Astrocyte of the spinal cord (primary cell): Measurements from ENCODE around the gene MIER2.
"Not testable (repeated sequence)": the region's sequence is repeated elsewhere in the genome, so short reads cannot be mapped to it uniquely, and the experiment has no call there.

Source experiments
- DNase-seq: peaks from one replicate; pipeline ENCODE4 v3.0.0; 2011; ENCODE audit warnings: low read depth, low spot score
- H3K4me3 ChIP-seq: 2 replicates; pipeline ENCODE4 v1.5.1; 2011; ENCODE audit warnings: low read depth, mild to moderate bottlenecking, low read length, moderate library complexity
- CTCF ChIP-seq: IDR thresholded peaks from 2 replicates; pipeline ENCODE4 v1.5.1; 2012; ENCODE audit warnings: low read depth, mild to moderate bottlenecking, low read length, inconsistent platforms
- in situ Hi-C: cut with HindIII; loops from 2 replicates; pipeline ENCODE4 v1.10.0; 2017; ENCODE audit warnings: low sequenced_read_pairs

The MIER2 gene

GRCh38 chr19:389935-390289 lies 45.3 kb upstream of the MIER2 start:
- no peak for DNase-seq
- H3K4me3 ChIP-seq: no peak overlapping the region
- no peak for TF ChIP-seq CTCF
- in situ Hi-C loops: no loop called here

DNA sequence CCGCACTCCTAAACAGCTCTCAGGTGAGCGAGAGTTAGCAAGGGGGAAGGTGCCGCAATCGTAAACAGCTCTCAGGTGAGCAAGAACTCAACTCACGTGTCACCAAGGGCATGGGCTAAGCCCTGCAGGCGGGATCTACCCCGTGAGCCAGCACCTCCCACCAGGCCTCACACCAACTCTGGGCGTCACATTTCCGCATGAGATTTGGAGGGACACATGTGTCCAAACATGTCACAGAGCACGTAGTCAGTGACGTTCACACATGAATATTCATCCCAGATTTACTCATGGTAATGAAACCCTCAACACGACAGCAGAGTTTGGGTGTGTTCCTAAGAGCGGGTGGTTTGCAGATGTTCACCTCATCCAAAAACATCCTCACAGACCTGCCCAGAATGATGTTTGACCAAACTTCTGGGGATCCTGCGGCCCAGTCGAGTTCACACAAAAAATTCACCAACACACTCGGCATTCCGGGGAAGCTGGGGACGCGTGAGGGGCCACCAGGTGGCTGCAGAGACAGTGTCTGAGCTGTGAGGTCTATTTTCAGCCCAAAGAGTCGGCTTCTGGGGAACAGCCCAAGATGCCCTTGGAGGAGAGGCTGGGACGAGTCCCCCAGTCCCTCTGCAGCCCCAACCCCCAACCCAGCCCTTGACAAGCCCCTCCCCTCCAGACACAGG lies 44.8 kb upstream of the MIER2 start:
- H3K4me3 ChIP-seq: no peak overlapping the region
- TF ChIP-seq CTCF: no peak
- in situ Hi-C loops: no loop called here
- DNase-seq: no peak

DNA sequence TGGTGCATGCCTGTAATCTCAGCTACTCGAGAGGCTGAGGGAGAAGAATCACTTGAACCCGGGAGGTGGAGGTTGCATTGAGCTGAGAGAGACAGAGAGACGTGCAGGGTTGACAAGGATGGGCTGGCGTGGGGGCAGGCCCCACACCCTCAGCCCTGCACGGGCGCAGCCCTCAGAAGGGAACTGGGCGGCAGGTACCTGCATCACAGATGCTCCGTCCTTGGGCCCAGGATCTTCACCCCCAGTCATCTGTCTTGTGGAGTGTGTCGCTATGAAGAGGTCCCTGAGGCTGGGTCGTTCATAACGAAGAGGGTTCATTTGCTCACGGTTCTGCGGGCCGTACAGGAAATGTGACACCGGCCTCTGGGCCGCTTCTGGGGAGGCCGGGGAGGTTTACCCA lies 44.1 kb upstream of the MIER2 start:
- in situ Hi-C loops: no loop called here
- no peak overlapping the region for H3K4me3 ChIP-seq
- DNase-seq: no peak
- no peak for TF ChIP-seq CTCF

DNA sequence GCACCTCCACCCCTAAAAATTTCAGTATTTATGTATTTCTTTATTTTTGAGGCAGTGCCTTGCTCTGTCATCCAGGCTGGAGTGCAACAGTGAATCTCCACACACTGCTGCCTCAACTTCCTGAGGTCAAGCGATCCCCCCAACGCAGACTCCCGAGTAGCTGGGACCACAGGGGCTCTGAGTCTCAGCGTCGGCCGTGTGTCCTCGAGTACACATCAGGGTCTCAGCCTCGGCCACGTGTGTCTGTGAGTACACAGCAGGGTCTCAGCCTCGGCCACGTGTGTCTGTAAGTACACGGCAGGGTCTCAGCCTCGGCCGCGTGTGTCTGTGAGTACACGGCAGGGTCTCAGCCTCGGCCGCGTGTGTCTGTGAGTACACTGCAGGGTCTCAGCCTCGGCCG lies 43.2 kb upstream of the MIER2 start:
- no peak for TF ChIP-seq CTCF
- DNase-seq: no peak
- no peak overlapping the region for H3K4me3 ChIP-seq
- in situ Hi-C loops: no loop called here

- in situ Hi-C loops, DNase-seq: not testable (repeated sequence)
These were observed 42.2 kb upstream of the MIER2 start for GRCh38 chr19:386632-387301.

GRCh38 chr19:386189-386588 lies 41.6 kb upstream of the MIER2 start:
- H3K4me3 ChIP-seq, in situ Hi-C loops, DNase-seq: not testable (repeated sequence)

More at GRCh38 chr19:386632-387301, 42.2 kb upstream of the MIER2 start:
- not testable (repeated sequence) for H3K4me3 ChIP-seq

- DNase-seq: no peak
- H3K4me3 ChIP-seq: no peak overlapping the region
- in situ Hi-C loops: no loop called here
- no peak for TF ChIP-seq CTCF
These were observed 40.2 kb upstream of the MIER2 start for GRCh38 chr19:384799-385169.
